Stimulated activated CD4-positive, alpha-beta T cell treated with anti-CD3 and anti-CD28 coated beads, Interleukin-2, amount 100 ng/mL, for 4 hours (primary cell): ENCODE measurements around the gene UBE3C.
"Not testable (repeated sequence)": the region's sequence is repeated elsewhere in the genome, so short reads cannot be mapped to it uniquely, and the experiment has no call there.

Experiments used
- DNase-seq: peaks from one replicate; pipeline ENCODE4 v3.0.0-alpha.2; 2020; ENCODE audit warnings: low read depth

The UBE3C gene

GRCh38 chr7:157235357-157236333 lies 96.9 kb downstream of the UBE3C start:
- no peak for DNase-seq

GRCh38 chr7:157238087-157238486 lies 99.4 kb downstream of the UBE3C start:
- no peak for DNase-seq

GRCh38 chr7:157239571-157240270 lies 101.0 kb downstream of the UBE3C start:
- no peak for DNase-seq

- DNase-seq = no peak
These were observed 102.9 kb downstream of the UBE3C start for GRCh38 chr7:157241631-157242030.

GRCh38 chr7:157244516-157245294 lies 106.0 kb downstream of the UBE3C start:
- DNase-seq = no peak

- no peak for DNase-seq
These were observed 107.3 kb downstream of the UBE3C start for GRCh38 chr7:157246052-157246451.

GRCh38 chr7:157248659-157249058 lies 109.9 kb downstream of the UBE3C start:
- no peak for DNase-seq

GRCh38 chr7:157250605-157251228 lies 112.0 kb downstream of the UBE3C start:
- peak; percentile 46 for DNase-seq

GRCh38 chr7:157251817-157252216 lies 113.1 kb downstream of the UBE3C start:
- not testable (repeated sequence) for DNase-seq

GRCh38 chr7:157253850-157254249 lies 115.1 kb downstream of the UBE3C start:
- DNase-seq = no peak

- not testable (repeated sequence) for DNase-seq
These were observed 116.1 kb downstream of the UBE3C start for GRCh38 chr7:157254781-157255180.

- DNase-seq = no peak
These were observed 116.5 kb downstream of the UBE3C start for GRCh38 chr7:157255201-157255606.

- no peak for DNase-seq
These were observed 124.4 kb downstream of the UBE3C start for GRCh38 chr7:157263156-157263555.

GRCh38 chr7:157265051-157265450 lies 126.3 kb downstream of the UBE3C start:
- DNase-seq = no peak

GRCh38 chr7:157266272-157266671 lies 127.5 kb downstream of the UBE3C start:
- no peak for DNase-seq

GRCh38 chr7:157267516-157267915 lies 128.8 kb downstream of the UBE3C start:
- no peak for DNase-seq

- no peak for DNase-seq
These were observed 129.2 kb downstream of the UBE3C start for GRCh38 chr7:157267956-157268355.

GRCh38 chr7:157268540-157268939 lies 129.8 kb downstream of the UBE3C start:
- DNase-seq = no peak

GRCh38 chr7:157269341-157270059 lies 130.8 kb downstream of the UBE3C start:
- DNase-seq = no peak

GRCh38 chr7:157270060-157270444 lies 131.3 kb downstream of the UBE3C start:
- DNase-seq = no peak

- no peak for DNase-seq
These were observed 132.7 kb downstream of the UBE3C start for GRCh38 chr7:157271315-157271990.
